Ascending aorta (tissue), 2 donors: ENCODE results near the gene UGT1A6. TPM values are rescaled to one million over a fixed set of nuclear protein-coding genes. Genes with fewer than 3 reads are reported as not detected.

Source experiments
- DNase-seq, 2 donors: peaks; one replicate each; pipeline ENCODE4 v3.0.0-alpha.2; 2019; ENCODE audit warnings: low spot score in 2 of 2
- H3K27ac ChIP-seq, 2 donors: fragments of 200-600 bp; sonication (generic); one replicate each; pipeline ENCODE4 v1.5.1; 2016 to 2017; ENCODE audit warnings: mild to moderate bottlenecking in 1 of 2
- H3K27me3 ChIP-seq: fragments of 200-600 bp; sonication (generic); one replicate; pipeline ENCODE4 v1.5.1; 2017
- H3K36me3 ChIP-seq, 2 donors: fragments of 200-600 bp; sonication (generic); one replicate each; pipeline ENCODE4 v1.5.1; 2016
- H3K4me1 ChIP-seq, 2 donors: fragments of 200-600 bp; sonication (generic); one replicate each; pipeline ENCODE4 v1.5.1; 2016 to 2017; ENCODE audit warnings: mild to moderate bottlenecking in 1 of 2
- H3K4me3 ChIP-seq, 2 donors: fragments of 200-600 bp; sonication (generic); one replicate each; pipeline ENCODE4 v1.5.1; 2016 to 2017; ENCODE audit warnings: mild to moderate bottlenecking in 1 of 2
- H3K9me3 ChIP-seq, 2 donors: fragments of 200-600 bp; sonication (generic); one replicate each; pipeline ENCODE4 v1.5.1; 2016
- intact Hi-C: fragments of 100-400 bp; cut with DNase I; formaldehyde crosslinking; loops from one replicate; pipeline ENCODE4 v1.15.1; 2023
- total RNA-seq: library from RNA; depleted of rRNA; stranded (reverse); fragments of >200 nt; gene quantifications from one replicate; pipeline ENCODE4 v1.1.0, GENCODE V29; 2016
- TF ChIP-seq, protein P1 (sequence below), 3 experiments: fragments of 200-600 bp in 2 of 3; fragments of 450-650 bp in 1 of 3; sonication (generic) in 2 of 3; IDR thresholded peaks; one replicate each; pipeline ENCODE4 v1.5.1; 2016 to 2019; ENCODE audit warnings: antibody characterized with exemption in 3 of 3, mild to moderate bottlenecking in 1 of 3, moderate library complexity in 1 of 3

The UGT1A6 gene
- total RNA-seq, 1 donor from 2014 or later = 10.6 TPM

DNA sequence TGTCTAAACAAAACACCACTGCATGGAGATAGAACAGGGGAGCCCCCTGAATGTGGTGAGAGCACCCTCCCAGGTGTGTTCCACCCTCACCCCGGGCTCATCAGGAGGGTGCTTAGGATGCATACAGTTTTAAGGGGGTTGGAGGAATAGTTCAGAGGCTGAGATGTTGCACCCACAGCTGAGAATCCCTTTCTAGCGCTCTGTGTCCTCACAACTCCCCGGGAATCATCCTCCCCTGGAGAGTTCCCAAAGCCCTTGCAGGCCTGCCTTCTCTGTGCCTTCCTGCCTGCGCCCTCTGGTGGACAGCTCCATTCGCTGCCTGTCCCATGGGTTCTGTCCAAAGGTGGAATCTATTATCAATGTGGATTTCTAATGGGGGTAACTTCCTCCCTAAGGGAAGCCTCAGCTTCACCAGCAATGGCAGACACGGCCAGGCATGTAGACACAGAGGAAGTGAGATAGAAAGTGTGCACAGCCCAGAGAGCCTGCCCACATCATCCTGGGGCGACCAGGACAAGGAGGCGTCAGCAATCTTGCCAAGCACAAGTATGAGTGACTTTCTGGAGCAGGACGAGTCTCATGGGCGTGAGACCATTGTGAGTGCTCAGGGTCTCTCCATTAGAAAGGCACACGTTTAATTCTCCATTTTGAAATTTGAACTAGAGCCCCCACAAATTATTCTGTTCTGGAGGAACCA, 18.8 kb downstream of the UGT1A6 start:
- Histone ChIP-seq H3K9me3 (no peaks in the 10 kb centered on the region), H3K27ac (no peak overlapping the region), H3K36me3 (no peaks in the 10 kb centered on the region), H3K4me3 (no peak overlapping the region), H3K27me3 (no peaks in the 10 kb centered on the region), H3K4me1 (no peaks in the 10 kb centered on the region)
- TF ChIP-seq, protein P1, sequence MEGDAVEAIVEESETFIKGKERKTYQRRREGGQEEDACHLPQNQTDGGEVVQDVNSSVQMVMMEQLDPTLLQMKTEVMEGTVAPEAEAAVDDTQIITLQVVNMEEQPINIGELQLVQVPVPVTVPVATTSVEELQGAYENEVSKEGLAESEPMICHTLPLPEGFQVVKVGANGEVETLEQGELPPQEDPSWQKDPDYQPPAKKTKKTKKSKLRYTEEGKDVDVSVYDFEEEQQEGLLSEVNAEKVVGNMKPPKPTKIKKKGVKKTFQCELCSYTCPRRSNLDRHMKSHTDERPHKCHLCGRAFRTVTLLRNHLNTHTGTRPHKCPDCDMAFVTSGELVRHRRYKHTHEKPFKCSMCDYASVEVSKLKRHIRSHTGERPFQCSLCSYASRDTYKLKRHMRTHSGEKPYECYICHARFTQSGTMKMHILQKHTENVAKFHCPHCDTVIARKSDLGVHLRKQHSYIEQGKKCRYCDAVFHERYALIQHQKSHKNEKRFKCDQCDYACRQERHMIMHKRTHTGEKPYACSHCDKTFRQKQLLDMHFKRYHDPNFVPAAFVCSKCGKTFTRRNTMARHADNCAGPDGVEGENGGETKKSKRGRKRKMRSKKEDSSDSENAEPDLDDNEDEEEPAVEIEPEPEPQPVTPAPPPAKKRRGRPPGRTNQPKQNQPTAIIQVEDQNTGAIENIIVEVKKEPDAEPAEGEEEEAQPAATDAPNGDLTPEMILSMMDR (IDR thresholded peaks at IDR 0.05) = peak; percentile 44 to 66 (median 56)
- intact Hi-C loops = loop anchor here (5.0 kb wide), 1 partner anchor 264 kb away; no protein-coding TSS in a partner anchor
- peak in 1 of 2 donors; percentile 75 for DNase-seq

DNA sequence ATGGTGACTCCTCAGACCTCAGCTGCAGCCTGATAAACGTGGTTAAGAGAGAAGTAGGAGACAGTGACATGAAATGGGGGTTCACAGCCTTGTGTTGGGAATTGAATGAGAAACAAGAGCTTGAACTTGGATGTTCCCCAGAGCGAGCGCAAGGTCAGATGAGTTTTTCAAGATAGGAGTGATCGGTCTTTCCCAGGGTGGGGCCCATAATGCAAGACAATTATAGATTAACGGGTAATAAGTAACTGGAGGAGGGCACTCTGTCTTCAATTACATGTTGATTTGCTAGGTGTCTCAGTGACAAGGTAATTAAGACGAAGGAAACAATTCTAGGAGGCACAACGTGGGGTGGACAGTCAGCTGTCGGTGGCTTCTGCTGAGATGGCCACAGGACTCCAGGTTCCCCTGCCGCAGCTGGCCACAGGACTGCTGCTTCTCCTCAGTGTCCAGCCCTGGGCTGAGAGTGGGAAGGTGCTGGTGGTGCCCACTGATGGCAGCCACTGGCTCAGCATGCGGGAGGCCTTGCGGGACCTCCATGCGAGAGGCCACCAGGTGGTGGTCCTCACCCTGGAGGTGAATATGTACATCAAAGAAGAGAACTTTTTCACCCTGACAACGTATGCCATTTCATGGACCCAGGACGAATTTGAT, 20.0 kb downstream of the UGT1A6 start, which contains the start of gene UGT1A5:
UGT1A5 (plus strand) TSS at position 297 of the 651 bp plus-strand sequence; CDS start at position 382, 85 bp downstream.
- no peak for DNase-seq
- no peaks in the 10 kb centered on the region for H3K9me3 ChIP-seq
- no peak within 1 kb of the TSS for H3K4me3 ChIP-seq
- no peaks in the 10 kb centered on the region for H3K27me3 ChIP-seq
- H3K4me1 ChIP-seq = no peaks in the 10 kb centered on the region
- no peak within 1 kb of the TSS for H3K27ac ChIP-seq
- TF ChIP-seq, protein P1 (IDR thresholded peaks at IDR 0.05) = no peak
- H3K36me3 ChIP-seq = no peaks in the 10 kb centered on the region
- intact Hi-C loops = loop anchor here (5.0 kb wide), 1 partner anchor 265 kb away; no protein-coding TSS in a partner anchor

DNA sequence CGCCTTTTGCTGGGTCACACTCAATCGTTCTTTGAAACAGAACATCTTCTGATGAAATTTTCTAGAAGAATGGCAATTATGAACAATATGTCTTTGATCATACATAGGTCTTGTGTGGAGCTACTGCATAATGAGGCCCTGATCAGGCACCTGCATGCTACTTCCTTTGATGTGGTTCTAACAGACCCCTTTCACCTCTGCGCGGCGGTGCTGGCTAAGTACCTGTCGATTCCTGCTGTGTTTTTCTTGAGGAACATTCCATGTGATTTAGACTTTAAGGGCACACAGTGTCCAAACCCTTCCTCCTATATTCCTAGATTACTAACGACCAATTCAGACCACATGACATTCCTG, 20.5 kb downstream of the UGT1A6 start:
- Histone ChIP-seq H3K4me3 (no peak overlapping the region), H3K27ac (no peak overlapping the region), H3K27me3 (no peaks in the 10 kb centered on the region), H3K4me1 (no peaks in the 10 kb centered on the region), H3K9me3 (no peaks in the 10 kb centered on the region), H3K36me3 (no peaks in the 10 kb centered on the region)
- TF ChIP-seq, protein P1 (IDR thresholded peaks at IDR 0.05) = no peak
- DNase-seq = no peak
- intact Hi-C loops = loop anchor here (5.0 kb wide), 1 partner anchor 266 kb away; no protein-coding TSS in a partner anchor

DNA sequence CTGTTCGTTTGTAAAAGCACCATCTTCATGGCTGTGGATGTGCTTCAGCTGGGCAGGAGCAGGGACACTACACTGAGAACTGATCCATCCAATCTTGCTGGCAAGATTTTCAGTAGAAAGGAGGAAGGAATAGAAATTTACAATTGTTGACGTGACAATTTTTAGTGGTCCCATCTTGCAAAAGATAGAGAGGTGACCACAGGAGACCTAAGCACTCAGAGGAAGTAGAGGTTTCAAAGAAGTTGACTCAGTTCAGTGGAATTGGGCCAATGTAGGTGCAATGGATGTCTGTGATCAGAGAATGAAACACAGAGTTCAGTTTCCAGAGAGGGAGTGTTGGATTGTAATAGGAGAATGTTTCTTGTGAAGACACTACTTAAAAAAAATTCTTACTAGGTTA, 21.4 kb downstream of the UGT1A6 start:
- no peak overlapping the region for H3K4me3 ChIP-seq
- no peak for DNase-seq
- H3K27ac ChIP-seq = no peak overlapping the region
- no peaks in the 10 kb centered on the region for H3K4me1 ChIP-seq
- no peaks in the 10 kb centered on the region for H3K36me3 ChIP-seq
- intact Hi-C loops = loop anchor here (5.0 kb wide), 1 partner anchor 267 kb away; no protein-coding TSS in a partner anchor
- H3K9me3 ChIP-seq = no peaks in the 10 kb centered on the region
- TF ChIP-seq, protein P1 (IDR thresholded peaks at IDR 0.05) = no peak
- H3K27me3 ChIP-seq = no peaks in the 10 kb centered on the region

DNA sequence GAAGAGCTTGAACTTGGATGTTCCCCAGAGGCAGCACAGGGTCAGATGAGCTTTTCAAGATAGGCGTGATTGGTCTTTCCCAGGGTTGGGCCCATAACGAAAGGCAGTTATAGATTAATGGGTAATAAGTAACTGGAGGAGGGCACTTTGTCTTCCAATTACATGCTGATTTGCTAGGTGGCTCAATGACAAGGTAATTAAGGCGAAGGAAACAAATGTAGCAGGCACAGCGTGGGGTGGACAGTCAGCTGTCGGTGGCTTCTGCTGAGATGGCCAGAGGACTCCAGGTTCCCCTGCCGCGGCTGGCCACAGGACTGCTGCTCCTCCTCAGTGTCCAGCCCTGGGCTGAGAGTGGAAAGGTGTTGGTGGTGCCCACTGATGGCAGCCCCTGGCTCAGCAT, 25.9 kb downstream of the UGT1A6 start, which contains the start of gene UGT1A4:
UGT1A4 (plus strand) TSS at position 185 of the 400 bp plus-strand sequence; CDS start at position 270, 85 bp downstream.
- H3K4me3 ChIP-seq = no peak within 1 kb of the TSS
- H3K9me3 ChIP-seq = no peaks in the 10 kb centered on the region
- no peaks in the 10 kb centered on the region for H3K4me1 ChIP-seq
- H3K27me3 ChIP-seq = no peaks in the 10 kb centered on the region
- TF ChIP-seq, protein P1 (IDR thresholded peaks at IDR 0.05) = no peak
- intact Hi-C loops = no loop called here
- no peaks in the 10 kb centered on the region for H3K36me3 ChIP-seq
- DNase-seq = no peak
- no peak within 1 kb of the TSS for H3K27ac ChIP-seq
